Keratinocyte (primary cell): ENCODE data around the gene NIPBL. TPM values are rescaled to one million over a fixed set of nuclear protein-coding genes. Genes with fewer than 3 reads are reported as not detected.

Experiments used
- DNase-seq: peaks from one replicate; pipeline ENCODE4 v3.0.0-alpha.2; 2011; ENCODE audit warnings: low read depth, missing footprints, low spot score
- FAIRE-seq: peaks from 2 replicates; lab custom pipeline; 2011; peaks lifted over from hg19 to GRCh38; lab: Jason Lieb, UNC
- H2AFZ ChIP-seq: 2 replicates; pipeline ENCODE4 v1.6.0; 2012; ENCODE audit warnings: low read length, control low read depth, inconsistent platforms; ENCODE audit not compliant: control insufficient read depth
- H3K27ac ChIP-seq: 2 replicates; pipeline ENCODE4 v1.5.1; 2011; ENCODE audit warnings: low read length; ENCODE audit not compliant: control insufficient read depth, insufficient read depth
- H3K27me3 ChIP-seq: 3 replicates; pipeline ENCODE4 v1.6.0; 2011; ENCODE audit warnings: low read length; ENCODE audit not compliant: control insufficient read depth, insufficient read depth; ENCODE audit errors: extremely low read depth
- H3K36me3 ChIP-seq, 2 experiments: 2 replicates in 1 of 2; 3 replicates in 1 of 2; pipeline ENCODE4 v1.5.1; 2011; ENCODE audit warnings: low read length in 2 of 2, mild to moderate bottlenecking in 1 of 2; ENCODE audit not compliant: control insufficient read depth in 2 of 2, insufficient read depth in 2 of 2; ENCODE audit errors: extremely low read depth in 1 of 2
- H3K4me1 ChIP-seq: 3 replicates; pipeline ENCODE4 v1.5.1; 2011; ENCODE audit warnings: low read length; ENCODE audit not compliant: control insufficient read depth, insufficient read depth; ENCODE audit errors: extremely low read depth
- H3K4me2 ChIP-seq: 3 replicates; pipeline ENCODE4 v1.6.0; 2011; ENCODE audit warnings: low read depth, low read length; ENCODE audit not compliant: control insufficient read depth, insufficient read depth; ENCODE audit errors: extremely low read depth
- H3K4me3 ChIP-seq, 3 experiments: fragments of 200-600 bp in 1 of 3; sonication (generic) in 1 of 3; 2 replicates in 2 of 3; 3 replicates in 1 of 3; pipeline ENCODE4 v1.5.1; 2011 to 2016; ENCODE audit warnings: low read length in 3 of 3, mild to moderate bottlenecking in 3 of 3, control low read depth in 2 of 3, inconsistent platforms in 1 of 3, low read depth in 1 of 3, mixed read lengths in 1 of 3, mixed run types in 1 of 3, moderate library complexity in 1 of 3; ENCODE audit not compliant: control insufficient read depth in 2 of 3, insufficient read depth in 2 of 3; ENCODE audit errors: extremely low read depth in 1 of 3
- H3K79me2 ChIP-seq: 2 replicates; pipeline ENCODE4 v1.6.0; 2012; ENCODE audit warnings: low read length; ENCODE audit not compliant: control insufficient read depth, insufficient read depth
- H3K9ac ChIP-seq: 3 replicates; pipeline ENCODE4 v1.6.0; 2011; ENCODE audit warnings: low read length; ENCODE audit not compliant: control insufficient read depth, insufficient read depth; ENCODE audit errors: extremely low read depth
- H3K9me1 ChIP-seq: 3 replicates; pipeline ENCODE4 v1.6.0; 2011; ENCODE audit warnings: low read length; ENCODE audit not compliant: control insufficient read depth, insufficient read depth; ENCODE audit errors: extremely low read depth
- H3K9me3 ChIP-seq: 2 replicates; pipeline ENCODE4 v1.5.1; 2012; ENCODE audit warnings: low read depth, low read length; ENCODE audit not compliant: control insufficient read depth
- H4K20me1 ChIP-seq: 3 replicates; pipeline ENCODE4 v1.6.0; 2011; ENCODE audit warnings: low read length; ENCODE audit not compliant: control insufficient read depth, insufficient read depth; ENCODE audit errors: extremely low read depth
- CTCF ChIP-seq, 3 experiments: IDR thresholded peaks in 1 of 3; conservative IDR thresholded peaks in 1 of 3; optimal IDR thresholded peaks in 1 of 3; 2 replicates in 2 of 3; 3 replicates in 1 of 3; pipeline versions ENCODE3 to v1.5.1; 2011; ENCODE audit warnings: low read length in 3 of 3, mild to moderate bottlenecking in 3 of 3, moderate library complexity in 2 of 3, control low read depth in 1 of 3, inconsistent platforms in 1 of 3; ENCODE audit not compliant: insufficient read depth in 2 of 3; ENCODE audit errors: extremely low read depth in 1 of 3
- EZH2 ChIP-seq: IDR thresholded peaks from one replicate; pipeline ENCODE4 v1.6.1; 2012; ENCODE audit warnings: inconsistent platforms, mild to moderate bottlenecking, low read length, moderate library complexity
- dilution Hi-C: fragments of 300-500 bp; cut with MboI; formaldehyde crosslinking; loops from one replicate; pipeline ENCODE4 v1.7.0; 2020; ENCODE audit warnings: low sequenced_read_pairs; ENCODE audit not compliant: extremely low pct_ligation_motif_present
- polyA plus RNA-seq, 5 experiments: library from polyadenylated mRNA; depleted of rRNA in 3 of 5; stranded (reverse) in 3 of 5; stranded (forward) in 1 of 5; unstranded in 1 of 5; fragments of >200 nt; gene quantifications; 1 replicate in 1 of 5; 2 replicates in 3 of 5; 3 replicates in 1 of 5; pipeline versions ENCODE4 v1.2.1 to v1.2.3, GENCODE V29; 2011 to 2012; ENCODE audit warnings: missing spikeins in 2 of 5, low read depth in 1 of 5, low replicate concordance in 1 of 5

NIPBL gene
- polyA plus RNA-seq, 1 donor (not counting 4 experiments of a cell fraction or from before 2014, with no cell fraction given) = 23.4 TPM

DNA sequence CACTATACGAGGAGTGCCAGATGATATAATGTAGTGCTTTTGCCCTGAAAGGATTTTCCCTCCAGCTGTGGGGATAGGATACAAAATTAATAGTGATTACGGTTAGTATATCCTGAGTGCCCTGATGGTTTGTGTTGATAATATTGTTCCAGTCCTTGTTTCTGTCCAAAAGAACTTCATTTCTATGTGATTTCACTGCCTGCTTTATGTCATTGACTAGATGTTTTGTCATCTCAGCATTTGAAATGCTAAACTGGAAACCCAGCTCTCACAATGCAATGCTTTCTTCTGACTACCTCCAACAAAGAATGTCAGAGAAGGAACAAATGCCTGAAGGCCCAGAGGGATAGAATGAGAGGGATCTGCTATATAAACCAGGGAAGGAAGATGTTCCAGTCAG is 177.8 kb downstream of the NIPBL start:
- Histone ChIP-seq H3K9ac (no peak overlapping the region), H3K27me3 (no peaks in the 10 kb centered on the region), H3K36me3 (peaks cover 3 to 12% of the 10 kb centered on the region in 2 experiments), H3K9me1 (no peaks in the 10 kb centered on the region), H3K27ac (no peak overlapping the region), H3K4me1 (no peaks in the 10 kb centered on the region), H3K4me2 (no peak overlapping the region), H3K9me3 (no peaks in the 10 kb centered on the region), H4K20me1 (no peaks in the 10 kb centered on the region), H3K79me2 (no peaks in the 10 kb centered on the region), H3K4me3 (no peak overlapping the region), H2AFZ (no peak overlapping the region)
- DNase-seq (no peak), FAIRE-seq (no peak)
- dilution Hi-C loops = no loop called here
- no peak for TF ChIP-seq CTCF (optimal IDR thresholded peaks at IDR 0.05 in 1 of 3, IDR thresholded peaks at IDR 0.05 in 1 of 3, conservative IDR thresholded peaks at IDR 0.05 in 1 of 3; ENCODE audit: extremely low read depth in 1 of 3, insufficient read depth in 2 of 3, low read length in 3 of 3)
- no peak for TF ChIP-seq EZH2

DNA sequence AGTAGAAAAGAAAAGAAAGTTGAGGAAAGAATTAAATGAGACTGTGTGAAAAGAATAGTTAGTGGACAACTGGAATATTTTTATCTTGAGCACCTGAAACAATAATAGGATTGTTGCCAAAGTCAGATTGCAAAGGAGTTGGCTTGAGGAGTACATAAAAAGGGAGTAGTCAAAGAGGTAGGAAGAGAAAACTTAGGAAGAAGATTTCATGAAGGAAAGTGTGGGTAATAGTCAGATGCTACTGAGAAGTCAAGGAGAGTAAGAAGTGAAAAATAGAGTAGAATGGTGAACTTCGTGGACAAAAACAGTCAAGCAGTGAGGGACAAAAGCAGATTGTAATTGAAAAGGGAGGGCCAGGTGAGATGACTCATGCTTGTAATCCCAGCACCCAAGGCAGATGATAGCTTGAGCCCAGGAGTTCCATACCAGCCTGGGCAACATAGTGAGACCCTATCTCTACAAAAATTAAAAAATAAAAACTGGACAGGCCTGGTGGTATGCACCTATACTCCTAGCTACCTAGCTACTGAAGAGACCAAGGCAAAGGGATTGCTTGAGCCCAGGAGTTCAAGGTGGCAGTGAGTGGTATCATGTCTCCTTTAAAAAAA is 178.9 kb downstream of the NIPBL start:
- TF ChIP-seq EZH2 = no peak
- no peak for TF ChIP-seq CTCF (optimal IDR thresholded peaks at IDR 0.05 in 1 of 3, IDR thresholded peaks at IDR 0.05 in 1 of 3, conservative IDR thresholded peaks at IDR 0.05 in 1 of 3; ENCODE audit: extremely low read depth in 1 of 3, insufficient read depth in 2 of 3, low read length in 3 of 3)
- FAIRE-seq = no peak

More for the DNA sequence above, 178.9 kb downstream of the NIPBL start:
- Histone ChIP-seq H3K9me3 (no peaks in the 10 kb centered on the region), H3K4me2 (no peak overlapping the region), H3K4me1 (no peaks in the 10 kb centered on the region), H3K79me2 (no peaks in the 10 kb centered on the region), H3K9ac (no peak overlapping the region), H3K9me1 (no peaks in the 10 kb centered on the region), H3K27ac (no peak overlapping the region), H3K27me3 (no peaks in the 10 kb centered on the region), H4K20me1 (no peaks in the 10 kb centered on the region), H2AFZ (no peak overlapping the region), H3K4me3 (no peak overlapping the region), H3K36me3 (peaks cover 7 to 12% of the 10 kb centered on the region in 2 experiments)
- no peak for DNase-seq
- dilution Hi-C loops = no loop called here
